Activated CD4-positive, CD25-positive, alpha-beta regulatory T cell treated with anti-CD3 and anti-CD28 coated beads, Interleukin-2, amount 50 U/mL, for 72 hours (primary cell): ENCODE results near the gene TNXB.
"Not testable (repeated sequence)": the region's sequence is repeated elsewhere in the genome, so short reads cannot be mapped to it uniquely, and the experiment has no call there.

Experiments
- DNase-seq: peaks from one replicate; pipeline ENCODE4 v3.0.0; 2021

The TNXB gene

GRCh38 chr6:32108727-32109113 is 418 bp downstream of the TNXB start:
- DNase-seq, result no peak

GRCh38 chr6:32108094-32108627 is 977 bp downstream of the TNXB start:
- DNase-seq, result no peak

- no peak for DNase-seq
Measured at GRCh38 chr6:32107406-32107805, 1.7 kb downstream of the TNXB start.

GRCh38 chr6:32105433-32105832 is 3.7 kb downstream of the TNXB start:
- DNase-seq, result no peak

- no peak for DNase-seq
Measured at GRCh38 chr6:32102255-32102654, 6.9 kb downstream of the TNXB start.

GRCh38 chr6:32100251-32100650 is 8.9 kb downstream of the TNXB start:
- DNase-seq, result not testable (repeated sequence)

GRCh38 chr6:32097364-32097763 is 11.8 kb downstream of the TNXB start:
- no peak for DNase-seq

GRCh38 chr6:32096394-32097258 is 12.5 kb downstream of the TNXB start:
- no peak for DNase-seq

- no peak for DNase-seq
Measured at GRCh38 chr6:32096087-32096393, 13.1 kb downstream of the TNXB start.

GRCh38 chr6:32095338-32096086 is 13.6 kb downstream of the TNXB start:
- DNase-seq, result no peak

- no peak for DNase-seq
Measured at GRCh38 chr6:32092760-32093497, 16.2 kb downstream of the TNXB start.

GRCh38 chr6:32089082-32089828 is 19.9 kb downstream of the TNXB start:
- DNase-seq, result no peak

GRCh38 chr6:32088487-32089049 is 20.6 kb downstream of the TNXB start:
- DNase-seq, result no peak

GRCh38 chr6:32087574-32088486 is 21.3 kb downstream of the TNXB start:
- peak; percentile 70 for DNase-seq

- DNase-seq, result no peak
Measured at GRCh38 chr6:32086661-32087573, 22.2 kb downstream of the TNXB start.

- no peak for DNase-seq
Measured at GRCh38 chr6:32085759-32086459, 23.2 kb downstream of the TNXB start.

- DNase-seq, result no peak
Measured at GRCh38 chr6:32084780-32085179, 24.4 kb downstream of the TNXB start.

- no peak for DNase-seq
Measured at GRCh38 chr6:32083812-32084768, 25.0 kb downstream of the TNXB start.
